ENCODE results near the gene WWTR1. TPM values are rescaled to one million over a fixed set of nuclear protein-coding genes. Genes with fewer than 3 reads are reported as not detected.

WWTR1 gene
- total and polyA plus RNA-seq, 2 of the 8 experiments (the other 6 are each of a cell fraction or from before 2014, with no cell fraction given): 15.7 to 18.6 TPM

- 0 out of 2 replicates have a peak overlapping the region, but pooled peaks have one; percentile 31 for H2BK15ac ChIP-seq (ENCODE audit: low read length)
- no peaks in the 10 kb centered on the region for H3K36me3 ChIP-seq (ENCODE audit: control insufficient read depth in 2 of 4, insufficient read depth in 4 of 4, low read length in 3 of 4)
- no peak overlapping the region for H2BK12ac ChIP-seq (ENCODE audit: low read depth, low read length)
- ChIA-PET CTCF (ENCODE audit: partially characterized antibody) (interaction anchor here (1.3 to 5.8 kb wide), 4 partner anchors 10 to 123 kb away, joined by 4 to 39 read pairs (median 7); no protein-coding TSS in a partner anchor), POLR2A (ENCODE audit: partially characterized antibody) (interaction anchor here (1.5 kb wide), 1 partner anchor 9 kb away, joined by 3 read pairs; no protein-coding TSS in a partner anchor)
- H2BK5ac ChIP-seq (ENCODE audit: low read depth, low read length): no peak overlapping the region
- no peaks in the 10 kb centered on the region for H3K27me3 ChIP-seq (replicated peaks in 1 of 4; ENCODE audit: control insufficient read depth in 3 of 4, extremely low read depth in 1 of 4, insufficient read depth in 3 of 4, low read length in 3 of 4)
- no peak overlapping the region for H2BK120ac ChIP-seq (replicated peaks; ENCODE audit: low read depth, low read length)
- no peak overlapping the region for H4K8ac ChIP-seq (ENCODE audit: extremely low read depth, insufficient read depth, low read length)
- no peak overlapping the region for H2BK20ac ChIP-seq (ENCODE audit: low read length)
- H3K23me2 ChIP-seq (ENCODE audit: low read depth, low read length): no peaks in the 10 kb centered on the region
- H3K27ac ChIP-seq (ENCODE audit: low read depth, low read length): no peak overlapping the region
- H3K4ac ChIP-seq (replicated peaks; ENCODE audit: insufficient read length, low read depth, low read length): no peak overlapping the region
- H3K56ac ChIP-seq (replicated peaks; ENCODE audit: insufficient read length, low read depth, low read length): no peak overlapping the region
- H4K5ac ChIP-seq (ENCODE audit: insufficient read length, low read depth, low read length): no peak overlapping the region
- H3K79me2 ChIP-seq (ENCODE audit: control insufficient read depth in 1 of 2, insufficient read depth in 2 of 2, low read length in 2 of 2): no peaks in the 10 kb centered on the region
- H3K4me1 ChIP-seq (replicated peaks in 1 of 4; ENCODE audit: control insufficient read depth in 3 of 4, insufficient read depth in 4 of 4, low read length in 3 of 4): no peaks in the 10 kb centered on the region; a peak in 2 of 7 replicates
- WGBS, 2 experiments (ENCODE audit: extremely low coverage in 1 of 2, insufficient coverage in 1 of 2, insufficient read length in 1 of 2, insufficient replicate concordance in 2 of 2, low coverage in 1 of 2, low lambda C conversion rate in 2 of 2, missing lambda C conversion rate in 1 of 2): 90% methylated on average over 4 of the region's 4 CpGs; no CpG with 5 or more reads in 1 of the 2 experiments
- no peak overlapping the region for H3K18ac ChIP-seq (ENCODE audit: extremely low read depth, low read length)
- no peak overlapping the region for H3K4me3 ChIP-seq (ENCODE audit: extremely low read depth in 1 of 4, insufficient read depth in 2 of 4, low read depth in 3 of 4, low read length in 4 of 4)
- H2AK5ac ChIP-seq (ENCODE audit: low read depth, low read length): no peak overlapping the region
- H2AFZ ChIP-seq (ENCODE audit: low read length): 0 out of 2 replicates have a peak overlapping the region, but pooled peaks have one; percentile 22
- H4K91ac ChIP-seq (replicated peaks; ENCODE audit: insufficient read length, low read length): no peak overlapping the region
- no peak overlapping the region for H3K23ac ChIP-seq (ENCODE audit: insufficient read length)
- FAIRE-seq (no peak), DNase-seq (ENCODE audit: low read depth in 1 of 2, low spot score in 2 of 2) (no peak)
- no peaks in the 10 kb centered on the region for H3K9me3 ChIP-seq (ENCODE audit: insufficient read depth in 2 of 2, low read depth in 1 of 2, low read length in 1 of 2)
- no peak overlapping the region for H3K9ac ChIP-seq (replicated peaks in 1 of 4; ENCODE audit: extremely low read depth in 1 of 4, low read depth in 3 of 4, low read length in 3 of 4)
- H3K79me1 ChIP-seq (ENCODE audit: low read depth, low read length): no peaks in the 10 kb centered on the region
- no peak overlapping the region for H3K4me2 ChIP-seq (ENCODE audit: insufficient read depth in 1 of 2, low read depth in 2 of 2, low read length in 2 of 2)
- no peak overlapping the region for H3K14ac ChIP-seq (ENCODE audit: insufficient read length)
- no peaks in the 10 kb centered on the region for H4K20me1 ChIP-seq (replicated peaks in 1 of 2; ENCODE audit: control insufficient read depth in 1 of 2, insufficient read depth in 2 of 2, low read length in 2 of 2)
- TF ChIP-seq RBBP5 (IDR thresholded peaks at IDR 0.05; ENCODE audit: borderline replicate concordance, low read depth, low read length) (no peak), SAP30 (IDR thresholded peaks at IDR 0.05; ENCODE audit: insufficient read depth, insufficient replicate concordance, low read length) (no peak), POU5F1 (IDR thresholded peaks at IDR 0.05; ENCODE audit: low read depth, low read length) (no peak), TEAD4 (IDR thresholded peaks at IDR 0.05; ENCODE audit: low read depth, low read length) (no peak), RNF2 (IDR thresholded peaks at IDR 0.05; ENCODE audit: borderline replicate concordance, low read depth, low read length, missing control alignments, poor library complexity, severe bottlenecking) (no peak), CBX5 (IDR thresholded peaks at IDR 0.05; ENCODE audit: low read depth, low read length) (no peak), TCF12 (IDR thresholded peaks at IDR 0.05; ENCODE audit: low read depth, low read length) (no peak), EZH2 (IDR thresholded peaks at IDR 0.05; ENCODE audit: low read depth, low read length, severe bottlenecking) (no peak), SIX5 (IDR thresholded peaks at IDR 0.05; ENCODE audit: low read depth, low read length) (no peak), NRF1 (IDR thresholded peaks at IDR 0.05; ENCODE audit: low read depth, low read length) (no peak), TAF1 (IDR thresholded peaks at IDR 0.05; ENCODE audit: low read depth, low read length) (no peak), MAX (IDR thresholded peaks at IDR 0.05) (no peak), POLR2AphosphoS5 (IDR thresholded peaks at IDR 0.05; ENCODE audit: low read depth, low read length) (no peak), CEBPB (IDR thresholded peaks at IDR 0.05; ENCODE audit: low read depth, low read length) (no peak)
Observed at GRCh38 chr3:149476225-149476624, 181.6 kb downstream of the WWTR1 start.
